Endothelial cell of hepatic sinusoid (primary cell): Measurements from ENCODE around the gene SIL1.

ENCODE experiments used
- in situ Hi-C: cut with HindIII; loops from 2 replicates; pipeline ENCODE4 v1.10.0; 2017; ENCODE audit warnings: low sequenced_read_pairs

SIL1 gene

DNA sequence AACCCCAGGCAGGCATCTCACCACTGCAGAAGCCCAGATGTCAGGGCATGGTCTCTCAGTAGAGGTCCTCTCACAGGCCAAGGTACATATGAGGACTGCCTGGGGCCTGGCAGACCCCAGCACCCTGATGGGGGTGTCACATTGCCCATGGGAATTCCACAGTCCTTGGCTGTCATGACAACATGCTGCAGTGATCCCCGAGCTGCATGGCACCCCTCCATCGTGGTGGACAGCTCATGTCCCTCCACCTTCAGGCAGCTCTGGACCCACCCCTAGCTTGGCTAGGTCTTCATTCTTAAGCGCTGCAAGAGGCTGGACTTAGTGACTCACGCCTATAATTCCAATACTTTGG is 249.0 kb downstream of the SIL1 start:
- in situ Hi-C loops, result loop anchor here (5.0 kb wide), 1 partner anchor 52 kb away; no protein-coding TSS in a partner anchor

DNA sequence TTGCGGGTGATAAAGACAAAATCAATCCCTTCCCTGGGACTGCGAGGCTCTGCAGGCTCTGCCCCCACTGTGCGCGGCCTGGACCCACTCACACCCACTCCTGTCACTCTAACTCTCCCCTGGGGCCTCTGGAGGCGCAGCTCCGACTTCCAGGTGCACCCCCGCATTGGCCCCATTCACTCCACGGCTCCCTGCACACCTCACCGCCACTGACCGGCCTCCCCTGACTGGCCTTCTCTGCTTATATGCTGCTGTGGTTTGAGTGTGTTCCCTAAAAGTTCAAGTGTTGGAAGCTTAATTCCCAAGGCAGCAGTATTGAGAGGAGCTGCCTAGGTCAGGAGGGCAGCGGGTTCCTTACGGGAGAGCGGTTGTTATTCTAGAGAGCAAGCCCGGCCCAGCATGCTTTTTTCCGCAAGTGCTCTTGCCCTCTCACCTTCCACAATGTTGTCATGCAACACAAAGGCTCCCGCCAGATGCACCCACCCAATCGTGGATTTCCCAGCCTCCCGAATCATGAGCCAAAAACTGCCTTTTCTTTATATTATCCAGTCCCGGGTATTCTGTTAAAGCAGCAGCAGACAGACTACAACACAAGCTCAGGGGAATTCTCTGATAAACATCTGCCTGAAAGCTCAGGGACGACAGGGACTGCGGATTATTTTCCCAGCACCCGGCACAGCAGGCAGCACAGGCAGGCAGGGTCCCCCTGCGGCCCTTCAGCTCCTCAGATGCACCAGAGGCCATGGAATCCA is 249.5 kb downstream of the SIL1 start:
- in situ Hi-C loops, result loop anchor here (5.0 kb wide), 1 partner anchor 51 kb away; no protein-coding TSS in a partner anchor

DNA sequence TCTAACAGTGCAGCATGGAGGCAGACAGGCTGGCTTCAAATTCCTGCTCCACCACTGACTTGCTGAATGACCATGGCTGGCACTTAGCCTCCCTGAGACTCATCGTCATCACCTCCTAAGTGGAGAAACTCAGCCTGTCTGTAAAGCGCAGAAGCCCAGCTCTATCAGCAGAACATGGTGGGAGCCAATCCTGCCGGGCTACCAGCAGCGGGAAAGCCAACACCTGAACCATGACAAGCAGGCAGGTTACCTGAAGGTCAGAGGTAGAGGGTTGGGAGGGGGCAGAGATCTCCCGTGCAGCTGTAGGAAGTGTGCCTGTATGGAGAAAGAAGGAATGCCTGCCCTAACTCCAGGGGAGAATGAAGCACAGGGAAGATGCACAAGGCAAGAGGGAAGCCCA is 250.4 kb downstream of the SIL1 start:
- in situ Hi-C loops, result loop anchor here (5.0 kb wide), 1 partner anchor 50 kb away; no protein-coding TSS in a partner anchor

DNA sequence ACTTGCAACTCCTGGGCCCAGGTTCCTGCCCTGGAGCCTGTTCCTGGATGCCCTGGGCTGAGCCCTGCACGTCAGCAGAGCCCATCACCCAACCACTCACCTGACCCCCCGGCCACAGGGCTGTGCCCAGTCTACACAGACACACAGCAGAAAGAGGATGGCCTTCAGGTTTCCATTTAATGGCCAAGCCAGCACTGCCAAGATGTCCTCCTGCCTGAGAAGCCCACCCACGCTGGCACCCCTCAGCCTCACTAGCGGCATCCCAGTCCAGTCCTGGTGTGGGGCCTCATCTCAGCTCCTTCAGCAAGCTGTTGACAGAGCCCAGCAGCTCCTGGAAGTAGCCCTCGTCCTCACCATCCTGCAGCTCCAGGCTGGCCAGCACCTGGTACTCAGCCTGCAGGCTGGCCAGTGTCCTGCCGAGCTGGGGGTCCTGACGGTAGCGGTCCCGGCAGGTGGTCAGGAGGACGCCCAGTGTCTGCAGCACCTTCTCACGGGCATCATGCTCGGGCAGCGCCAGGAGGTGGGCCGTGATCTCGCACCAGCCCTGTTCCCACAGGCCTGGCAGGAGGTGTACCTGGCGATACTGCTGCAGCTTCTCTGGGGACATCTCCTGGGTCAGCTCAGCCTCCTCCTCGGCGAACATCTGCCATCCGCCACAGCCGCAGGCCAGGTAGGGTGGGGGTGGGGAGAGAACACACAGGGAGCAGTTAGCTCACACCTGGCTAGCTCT is 251.2 kb downstream of the SIL1 start:
- in situ Hi-C loops, result loop anchor here (5.0 kb wide), 1 partner anchor 50 kb away; no protein-coding TSS in a partner anchor

DNA sequence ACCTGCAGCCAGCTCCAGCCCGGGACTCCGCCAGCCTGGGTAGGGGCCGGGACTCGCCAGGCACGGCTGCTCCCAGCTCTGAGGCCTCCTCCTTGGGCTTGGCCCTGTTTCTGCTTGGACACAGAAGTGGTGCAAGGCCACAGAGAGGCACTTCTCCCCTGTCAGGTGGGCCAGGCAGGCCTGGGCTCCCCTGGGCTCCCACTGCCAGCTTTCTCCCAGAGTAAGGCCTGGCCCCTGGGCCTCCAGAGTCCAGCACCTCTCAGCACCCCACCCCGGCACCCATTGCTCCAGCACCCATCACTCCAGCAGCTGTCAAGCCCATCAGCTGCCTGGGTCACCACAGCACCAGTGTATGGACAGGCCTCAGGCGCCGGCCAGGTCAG is 251.9 kb downstream of the SIL1 start:
- in situ Hi-C loops, result loop anchor here (5.0 kb wide), 1 partner anchor 49 kb away; no protein-coding TSS in a partner anchor

DNA sequence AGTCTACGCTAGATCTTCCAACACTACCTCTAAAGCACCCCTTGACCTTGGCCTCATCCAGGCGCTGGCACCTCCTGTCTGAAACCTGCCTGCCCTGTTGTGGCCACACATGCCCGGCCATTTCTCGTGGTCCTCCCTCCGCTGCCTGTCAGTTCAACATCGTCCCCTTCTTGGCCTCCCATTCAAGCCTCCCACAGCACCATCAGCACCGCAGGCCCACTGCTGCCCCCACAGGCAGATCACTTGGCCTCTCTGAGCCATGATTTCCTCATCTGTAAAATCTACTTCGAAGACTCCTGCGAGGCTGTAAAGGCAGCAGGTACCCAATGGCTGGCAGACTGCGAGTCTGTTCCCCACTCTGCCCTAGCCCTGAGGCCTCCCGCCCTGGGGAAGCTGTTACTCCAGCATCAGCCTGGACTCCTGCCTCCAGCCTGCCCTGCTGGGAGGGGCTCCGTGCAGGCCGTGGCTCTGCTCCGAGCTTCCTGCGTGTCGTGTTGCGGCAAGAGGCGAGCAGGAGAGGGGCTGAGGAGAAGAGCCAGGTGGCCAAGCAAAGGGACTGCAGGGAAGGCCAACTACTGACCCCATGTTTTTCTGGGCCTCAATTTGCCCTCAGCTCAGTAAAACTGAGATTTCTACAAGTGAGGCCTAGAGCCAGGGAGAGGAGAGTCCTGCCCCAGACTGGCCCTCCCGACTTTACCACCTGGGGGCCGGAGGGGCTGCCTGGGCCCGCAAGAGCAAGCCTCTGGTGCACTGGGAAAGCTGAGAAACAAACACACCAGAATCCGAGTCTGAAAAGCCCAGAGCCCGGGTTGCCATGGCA is 252.5 kb downstream of the SIL1 start:
- in situ Hi-C loops, result loop anchor here (5.0 kb wide), 1 partner anchor 48 kb away; no protein-coding TSS in a partner anchor

DNA sequence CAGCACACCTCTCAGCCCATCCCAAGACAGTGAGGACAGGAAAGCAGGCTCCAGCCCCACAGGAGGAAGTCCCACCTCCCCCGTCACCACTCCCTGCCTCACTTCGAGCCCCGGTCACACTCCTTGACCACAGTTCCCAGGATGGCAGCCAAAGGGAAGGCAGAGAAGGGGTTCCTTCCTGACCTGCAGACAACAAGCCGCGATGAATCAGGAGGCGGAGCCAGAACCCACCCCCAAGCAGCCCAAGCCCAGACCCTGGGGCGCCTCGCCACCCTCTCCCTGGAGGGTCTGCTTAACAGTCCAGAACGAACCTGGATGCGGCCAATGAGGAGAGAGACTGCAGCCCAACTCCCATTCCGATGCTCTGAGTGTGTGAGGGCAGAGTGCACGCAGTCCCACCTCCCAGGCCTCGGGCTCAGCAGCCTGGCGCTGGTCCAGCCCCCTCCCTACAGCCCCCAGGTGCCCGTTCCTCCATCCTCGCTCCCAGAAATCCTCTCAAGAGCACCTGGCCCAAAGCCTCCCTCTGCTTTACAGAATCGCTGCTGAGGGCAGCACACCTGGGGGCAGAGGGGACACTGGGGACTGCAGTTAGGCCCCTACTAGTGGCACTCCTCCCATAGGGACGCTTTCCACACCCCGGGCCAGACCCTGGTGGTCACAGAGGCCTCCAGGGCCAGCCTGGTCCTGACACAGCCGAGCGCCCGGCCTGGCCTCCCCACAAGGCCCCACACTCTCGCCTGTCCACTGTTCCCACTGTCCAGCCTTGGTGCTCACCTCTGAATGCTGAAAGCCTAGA is 253.4 kb downstream of the SIL1 start:
- in situ Hi-C loops, result loop anchor here (5.0 kb wide), 1 partner anchor 47 kb away; no protein-coding TSS in a partner anchor

DNA sequence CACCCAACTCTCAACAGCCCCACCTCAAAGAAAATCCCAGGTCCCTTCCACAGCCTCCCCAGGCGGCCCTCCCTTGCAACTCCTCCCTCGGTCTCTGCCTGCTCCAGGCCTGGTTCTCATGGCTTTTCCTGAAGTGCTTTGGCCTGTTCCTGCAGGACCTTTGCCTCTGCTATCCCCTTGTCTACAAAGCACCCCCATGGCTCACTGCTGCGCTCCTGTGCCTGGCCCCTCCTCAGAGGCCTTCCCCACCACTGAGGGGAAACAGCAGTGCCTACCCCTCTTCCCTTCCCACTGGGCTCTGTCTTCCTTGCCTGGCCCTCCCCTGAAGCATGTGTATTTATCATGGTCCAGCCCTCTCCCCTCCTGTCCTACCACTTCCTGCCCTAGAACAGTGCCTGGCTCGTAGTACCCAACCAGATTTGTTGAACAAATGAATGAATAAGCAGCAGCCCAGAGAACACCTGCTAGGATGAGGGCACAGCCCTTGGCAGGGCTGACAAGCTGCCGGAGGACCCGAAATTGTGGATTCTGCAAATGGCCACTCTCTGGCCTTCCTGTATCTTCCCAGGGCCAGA is 254.5 kb downstream of the SIL1 start:
- in situ Hi-C loops, result no loop called here

DNA sequence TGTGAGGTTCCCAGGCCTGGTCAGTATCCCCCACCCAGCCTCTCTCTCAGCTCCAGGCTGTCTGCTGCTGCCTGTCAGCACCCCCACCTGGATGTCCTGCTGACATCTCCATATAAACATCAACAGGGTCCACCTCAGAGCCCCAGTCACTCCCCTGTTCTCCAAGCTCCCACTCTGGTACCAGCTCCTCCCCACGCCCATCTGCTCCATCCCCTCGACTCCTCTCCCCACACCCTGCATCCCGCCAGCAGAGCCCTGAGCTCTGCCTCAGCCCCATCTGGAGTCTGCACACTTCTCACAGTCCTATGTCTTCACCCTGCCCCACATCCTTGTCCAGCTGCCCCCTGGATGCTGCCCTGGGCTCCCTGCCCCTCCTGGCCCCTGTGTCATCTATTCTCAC is 255.3 kb downstream of the SIL1 start:
- in situ Hi-C loops, result no loop called here

DNA sequence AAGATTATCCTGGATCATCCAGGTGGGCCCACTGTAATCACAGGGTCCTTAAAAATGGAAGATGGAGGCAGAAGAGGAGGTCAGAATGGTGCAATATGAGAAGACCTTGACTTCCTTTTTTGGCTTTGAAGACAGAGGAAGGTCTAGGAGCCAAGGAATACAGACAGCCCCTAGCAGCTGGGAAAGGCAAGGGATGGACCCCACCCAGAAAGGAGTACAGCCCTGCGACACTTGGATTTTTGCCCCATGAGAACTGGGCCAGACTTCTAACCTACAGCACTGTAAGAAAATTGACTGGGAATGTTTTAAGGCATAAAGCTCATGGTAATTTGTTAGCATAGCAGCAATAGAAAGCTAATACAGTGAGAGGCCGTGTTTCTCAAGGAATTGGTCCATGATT is 256.1 kb downstream of the SIL1 start:
- in situ Hi-C loops, result no loop called here

DNA sequence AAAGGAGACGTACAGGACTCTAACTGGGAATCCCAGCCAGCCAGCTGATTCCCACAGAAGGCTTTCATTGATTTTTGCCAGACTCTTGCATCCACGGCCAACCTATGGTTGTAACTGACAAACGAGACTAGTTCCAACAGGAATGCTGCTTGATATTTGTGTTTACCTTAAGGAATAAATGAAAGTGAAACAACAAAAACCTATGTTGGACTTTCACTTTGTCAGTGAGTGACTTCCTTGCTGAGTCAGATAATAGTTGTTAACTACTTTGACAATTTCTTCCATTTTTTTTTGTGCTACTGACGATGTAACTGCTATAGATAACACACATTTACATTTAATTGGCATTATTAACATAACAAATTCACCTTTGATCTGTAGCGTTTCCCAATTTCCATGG is 259.6 kb downstream of the SIL1 start:
- in situ Hi-C loops, result no loop called here

DNA sequence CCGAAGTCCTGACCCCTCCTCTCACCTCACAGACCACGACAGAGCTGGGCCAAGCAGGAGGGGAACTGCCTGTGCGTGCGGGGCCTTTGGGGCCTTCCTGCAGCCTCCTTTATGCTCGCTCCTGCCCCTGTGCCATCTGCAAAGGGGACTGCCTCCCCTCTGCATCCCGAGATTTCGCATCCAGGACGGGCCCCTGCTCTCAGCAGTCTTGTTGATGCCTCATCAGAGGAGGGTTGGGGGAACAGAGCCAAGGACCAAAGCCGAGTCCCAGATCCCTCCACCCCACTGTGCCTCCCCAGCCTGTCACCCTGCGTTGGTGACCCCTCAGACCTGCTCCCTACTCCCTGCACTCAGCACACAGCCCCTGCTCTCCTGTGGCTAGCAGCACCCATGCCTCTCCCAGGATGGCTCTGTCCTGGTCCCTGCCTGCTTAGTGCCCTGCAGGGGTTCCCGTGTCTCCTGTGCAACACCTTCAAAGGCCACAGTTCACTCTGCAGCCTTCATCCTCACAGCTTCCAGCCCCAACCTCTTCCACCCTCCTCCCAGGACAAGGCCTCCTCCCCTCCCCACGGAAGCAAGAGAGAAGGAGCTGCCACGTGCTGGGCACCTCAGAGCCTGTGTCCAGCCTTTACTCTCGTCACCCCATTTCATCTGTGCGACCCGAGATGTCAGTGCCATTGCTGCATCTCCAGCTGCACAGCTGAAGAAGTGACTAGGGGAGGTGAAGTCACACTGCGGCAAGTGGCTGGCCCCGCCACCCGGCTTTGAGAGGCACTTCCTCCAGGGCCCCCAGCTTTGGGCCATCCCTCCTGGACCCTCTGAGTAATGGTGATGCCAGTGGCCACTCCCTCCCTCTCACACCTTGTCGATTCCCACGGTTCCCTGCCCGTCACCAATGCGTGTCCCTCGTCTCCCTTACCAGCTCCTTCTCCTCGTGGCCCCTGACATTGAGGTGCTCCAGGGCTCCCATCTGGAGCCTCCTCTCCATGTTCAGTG is 260.5 kb downstream of the SIL1 start:
- in situ Hi-C loops, result no loop called here

DNA sequence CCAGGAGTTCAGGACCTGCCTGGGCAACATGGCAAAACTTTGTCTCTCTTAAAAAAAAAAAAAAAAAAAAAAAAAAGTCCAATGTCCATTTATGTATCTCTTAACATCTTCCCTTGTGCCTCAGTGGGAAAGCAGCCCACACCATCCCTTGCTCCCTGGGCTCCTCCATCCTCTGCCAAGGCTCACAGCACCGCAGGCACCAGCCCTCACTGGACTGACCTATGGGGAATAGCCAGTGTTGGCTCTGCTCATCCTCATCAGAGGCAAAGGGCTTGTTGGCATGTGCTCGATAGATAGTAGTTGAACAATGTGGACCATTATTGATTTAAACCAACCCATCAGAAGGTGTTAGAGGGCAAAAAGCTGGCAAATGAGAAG is 261.2 kb downstream of the SIL1 start:
- in situ Hi-C loops, result no loop called here

DNA sequence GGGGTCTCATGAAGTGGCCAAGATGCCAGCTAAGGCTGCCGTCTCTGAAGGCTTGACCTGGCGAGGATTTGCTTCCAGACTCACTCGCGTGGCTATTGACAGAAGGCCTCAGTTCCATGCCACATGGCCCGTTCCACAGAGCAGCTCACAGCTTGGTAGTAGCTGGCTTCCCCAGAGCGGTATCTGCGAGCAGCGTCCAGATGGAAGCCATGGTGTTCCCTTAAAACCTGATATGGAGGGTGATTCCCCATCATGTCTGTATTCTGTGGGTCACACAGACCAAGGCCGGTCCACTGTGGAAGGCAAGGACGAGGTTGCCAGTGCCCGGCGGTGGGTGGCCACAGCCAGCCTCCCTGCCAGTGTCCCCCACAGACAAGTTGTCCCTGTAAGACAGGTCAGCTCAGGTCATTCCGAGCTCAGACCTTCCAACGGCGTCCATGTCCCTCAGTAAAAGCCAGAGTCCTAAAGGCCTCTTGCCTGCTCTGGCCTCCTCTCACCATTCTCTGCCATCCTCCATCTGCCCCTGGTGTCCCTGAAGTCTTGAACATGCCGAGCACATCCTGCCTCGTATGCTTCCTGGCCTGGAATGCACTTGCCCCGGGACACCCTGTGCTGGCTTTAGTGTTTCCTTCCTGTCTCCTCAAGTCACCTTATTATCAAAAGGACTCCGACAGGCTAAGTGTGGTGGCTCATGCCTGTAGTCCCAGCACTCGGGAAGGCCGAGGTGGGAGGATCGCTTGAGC is 261.8 kb downstream of the SIL1 start:
- in situ Hi-C loops, result no loop called here

DNA sequence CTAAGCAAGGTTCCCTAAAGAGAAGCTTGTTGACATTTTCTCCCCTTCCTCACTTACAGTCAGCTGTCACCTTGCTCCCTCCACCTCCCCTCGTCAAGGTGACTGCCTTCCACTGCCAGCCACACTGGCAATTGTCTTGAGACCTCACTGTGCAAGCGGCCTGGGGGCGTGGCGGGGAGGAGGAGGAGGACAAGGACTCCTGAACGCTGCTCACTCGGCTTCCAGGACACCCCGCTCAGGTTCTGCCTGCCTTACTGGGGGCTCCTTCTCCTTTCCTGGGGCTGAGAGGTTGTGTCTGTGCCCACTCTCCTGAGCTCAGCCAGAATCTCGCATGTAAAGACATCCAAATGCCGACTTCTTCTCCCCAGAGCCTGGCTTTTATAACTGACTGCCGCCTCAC is 262.7 kb downstream of the SIL1 start:
- in situ Hi-C loops, result no loop called here

DNA sequence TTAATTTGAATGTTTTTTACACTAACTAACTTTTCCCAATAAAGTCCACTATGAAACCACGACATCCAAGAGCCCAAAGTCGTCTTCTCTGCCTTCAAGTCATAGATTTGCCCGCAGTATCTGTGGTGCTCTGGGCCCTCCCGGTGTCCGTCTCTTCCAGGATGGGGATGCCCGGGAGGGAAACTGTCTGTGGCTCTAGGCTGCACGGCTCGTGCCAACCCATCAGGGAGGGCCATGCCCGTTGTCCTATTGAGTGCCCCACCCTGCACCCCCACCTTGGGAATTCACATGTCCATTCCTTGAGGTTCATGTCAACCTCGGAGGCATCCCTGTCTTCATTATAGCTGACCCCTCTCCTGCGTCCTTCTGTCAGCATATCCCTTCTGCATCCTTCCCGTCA is 263.2 kb downstream of the SIL1 start:
- in situ Hi-C loops, result loop anchor here (5.0 kb wide), 1 partner anchor 53 kb away; no protein-coding TSS in a partner anchor

DNA sequence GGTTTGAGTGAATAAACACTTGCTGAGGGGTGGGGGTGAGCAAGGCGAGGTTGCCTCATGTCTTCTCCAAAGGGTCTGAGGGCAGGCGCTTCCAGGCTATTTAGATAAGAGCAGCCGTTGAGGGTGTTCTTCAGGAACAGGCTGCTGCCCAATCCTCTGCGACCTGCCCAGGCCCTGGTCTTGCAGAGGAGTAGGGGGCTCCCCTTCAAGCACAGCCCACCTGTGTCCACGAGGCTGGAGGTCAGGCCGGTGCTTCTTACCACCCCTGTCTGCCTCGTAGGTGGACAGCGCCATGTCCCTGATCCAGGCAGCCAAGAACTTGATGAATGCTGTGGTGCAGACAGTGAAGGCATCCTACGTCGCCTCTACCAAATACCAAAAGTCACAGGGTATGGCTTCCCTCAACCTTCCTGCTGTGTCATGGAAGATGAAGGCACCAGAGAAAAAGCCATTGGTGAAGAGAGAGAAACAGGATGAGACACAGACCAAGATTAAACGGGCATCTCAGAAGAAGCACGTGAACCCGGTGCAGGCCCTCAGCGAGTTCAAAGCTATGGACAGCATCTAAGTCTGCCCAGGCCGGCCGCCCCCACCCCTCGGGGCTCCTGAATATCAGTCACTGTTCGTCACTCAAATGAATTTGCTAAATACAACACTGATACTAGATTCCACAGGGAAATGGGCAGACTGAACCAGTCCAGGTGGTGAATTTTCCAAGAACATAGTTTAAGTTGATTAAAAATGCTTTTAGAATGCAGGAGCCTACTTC is 264.5 kb downstream of the SIL1 start:
- in situ Hi-C loops, result loop anchor here (5.0 kb wide), 1 partner anchor 51 kb away; no protein-coding TSS in a partner anchor
